HepG2 (cell line): Measurements from ENCODE around the gene BTRC. TPM values are rescaled to one million over a fixed set of nuclear protein-coding genes. Genes with fewer than 3 reads are reported as not detected.
A peak's percentile ranks its signal among the peaks of the same experiment; 100 is the strongest.

ENCODE experiments used
- FOXC1 ChIP-seq: sonication (generic); formaldehyde crosslinking; IDR thresholded peaks from 2 replicates; pipeline ENCODE4 v1.8.0; 2022; ENCODE audit warnings: mild to moderate bottlenecking, missing genetic modification reagents, borderline replicate concordance
- KLF11 ChIP-seq: IDR thresholded peaks from 2 replicates; pipeline ENCODE4 v1.6.1; 2016; ENCODE audit warnings: missing compliant biosample characterization
- MEIS2 ChIP-seq: sonication (generic); formaldehyde crosslinking; IDR thresholded peaks from 2 replicates; pipeline ENCODE4 v1.9.0; 2021; ENCODE audit warnings: mild to moderate bottlenecking, missing genetic modification reagents
- NFKB2 ChIP-seq: sonication (generic); formaldehyde crosslinking; IDR thresholded peaks from 2 replicates; pipeline ENCODE4 v1.4.0; 2020; ENCODE audit warnings: missing genetic modification reagents, borderline replicate concordance
- NR2F1 ChIP-seq, 2 experiments: fragments of 450-650 bp in 1 of 2; formaldehyde crosslinking in 1 of 2; IDR thresholded peaks; 2 replicates each; pipeline versions ENCODE4 v1.5.0 to v1.6.1; 2016 to 2020; ENCODE audit warnings: mild to moderate bottlenecking in 1 of 2, missing compliant biosample characterization in 1 of 2, missing genetic modification reagents in 1 of 2, moderate library complexity in 1 of 2
- PHB2 ChIP-seq: fragments of 450-650 bp; IDR thresholded peaks from 2 replicates; pipeline ENCODE4 v1.6.1; 2018; ENCODE audit not compliant: partially characterized antibody
- PHF20 ChIP-seq: sonication (generic); formaldehyde crosslinking; IDR thresholded peaks from 2 replicates; pipeline ENCODE4 v1.5.0; 2020; ENCODE audit warnings: mild to moderate bottlenecking, missing genetic modification reagents
- PHF8 ChIP-seq: sonication (generic); formaldehyde crosslinking; IDR thresholded peaks from 2 replicates; pipeline ENCODE4 v1.5.0; 2020; ENCODE audit warnings: missing genetic modification reagents
- TOPORS ChIP-seq: sonication (generic); formaldehyde crosslinking; IDR thresholded peaks from 2 replicates; pipeline ENCODE4 v1.8.0; 2023; ENCODE audit warnings: mild to moderate bottlenecking, missing genetic modification reagents
- ZC3H13 ChIP-seq: sonication (generic); formaldehyde crosslinking; IDR thresholded peaks from 2 replicates; pipeline ENCODE4 v1.8.1; 2023; ENCODE audit warnings: mild to moderate bottlenecking, missing genetic modification reagents, moderate library complexity
- ZFP37 ChIP-seq: sonication (generic); formaldehyde crosslinking; IDR thresholded peaks from 2 replicates; pipeline ENCODE4 v1.4.0; 2020; ENCODE audit warnings: missing genetic modification reagents, borderline replicate concordance
- ZFX ChIP-seq: sonication (generic); formaldehyde crosslinking; IDR thresholded peaks from 2 replicates; pipeline ENCODE4 v1.4.0; 2020; ENCODE audit warnings: mild to moderate bottlenecking, low read depth, missing genetic modification reagents, moderate library complexity
- ZNF20 ChIP-seq: sonication (generic); formaldehyde crosslinking; IDR thresholded peaks from 2 replicates; pipeline ENCODE4 v1.4.0; 2020; ENCODE audit warnings: mild to moderate bottlenecking, moderate library complexity, missing genetic modification reagents
- ZNF225 ChIP-seq: sonication (generic); formaldehyde crosslinking; IDR thresholded peaks from 2 replicates; pipeline ENCODE4 v1.4.0; 2020; ENCODE audit warnings: mild to moderate bottlenecking, missing genetic modification reagents
- ZNF468 ChIP-seq: sonication (generic); formaldehyde crosslinking; IDR thresholded peaks from 2 replicates; pipeline ENCODE4 v1.8.0; 2022; ENCODE audit warnings: mild to moderate bottlenecking, moderate library complexity, missing genetic modification reagents
- ZNF761 ChIP-seq: sonication (generic); formaldehyde crosslinking; conservative IDR thresholded peaks from 2 replicates; pipeline ENCODE4 v1.4.0; 2020; ENCODE audit warnings: mild to moderate bottlenecking, missing genetic modification reagents
- ZNF777 ChIP-seq: sonication (generic); formaldehyde crosslinking; IDR thresholded peaks from 2 replicates; pipeline ENCODE4 v1.4.0; 2020; ENCODE audit warnings: missing genetic modification reagents
- ZNF839 ChIP-seq: sonication (generic); formaldehyde crosslinking; IDR thresholded peaks from 2 replicates; pipeline ENCODE4 v1.4.0; 2020; ENCODE audit warnings: missing genetic modification reagents, mild to moderate bottlenecking, borderline replicate concordance
- ZNF879 ChIP-seq: sonication (generic); formaldehyde crosslinking; IDR thresholded peaks from 2 replicates; pipeline ENCODE4 v1.8.1; 2023; ENCODE audit warnings: missing genetic modification reagents
- ZNF883 ChIP-seq: sonication (generic); formaldehyde crosslinking; IDR thresholded peaks from 2 replicates; pipeline ENCODE4 v1.5.1; 2020; ENCODE audit warnings: mild to moderate bottlenecking, missing genetic modification reagents; ENCODE audit errors: not compliant biosample characterization
- ZSCAN29 ChIP-seq: sonication (generic); formaldehyde crosslinking; conservative IDR thresholded peaks from 2 replicates; pipeline ENCODE4 v1.4.0; 2020; ENCODE audit warnings: mild to moderate bottlenecking, missing genetic modification reagents
- polyA plus RNA-seq, 8 experiments: library from polyadenylated mRNA; depleted of rRNA in 3 of 8; stranded (reverse) in 7 of 8; unstranded in 1 of 8; fragments of >200 nt; fragmentation: Illumina TruSeq in 4 of 8; extraction: Trizol in 4 of 8; gene quantifications; 2 replicates each; pipeline versions ENCODE4 v1.2.1 to v1.2.3, GENCODE V29; 2011 to 2016; ENCODE audit warnings: low read depth in 4 of 8, missing spikeins in 1 of 8, mixed read lengths in 1 of 8; ENCODE audit not compliant: insufficient read depth in 1 of 8
- total RNA-seq, 5 experiments: library from RNA; depleted of rRNA; stranded (reverse); fragments of >200 nt; fragmentation: Illumina TruSeq; extraction: Trizol; gene quantifications; 2 replicates each; pipeline ENCODE4 v1.2.3, GENCODE V29; 2016; ENCODE audit warnings: low read depth in 1 of 5
- TF ChIP-seq, protein P1 (sequence below): sonication (generic); formaldehyde crosslinking; IDR thresholded peaks from 2 replicates; pipeline ENCODE4 v1.9.0; 2022; ENCODE audit warnings: low read depth, missing genetic modification reagents
- TF ChIP-seq, protein P2 (sequence below): sonication (generic); formaldehyde crosslinking; IDR thresholded peaks from 2 replicates; pipeline ENCODE4 v1.4.0; 2020; ENCODE audit warnings: missing genetic modification reagents
- TF ChIP-seq, protein P3 (sequence below): IDR thresholded peaks from 2 replicates; pipeline ENCODE4 v1.6.1; 2016; ENCODE audit warnings: missing compliant biosample characterization, missing genetic modification reagents, borderline replicate concordance
- TF ChIP-seq, protein P4 (sequence below): sonication (generic); formaldehyde crosslinking; IDR thresholded peaks from 2 replicates; pipeline ENCODE4 v1.4.0; 2020; ENCODE audit warnings: missing genetic modification reagents, borderline replicate concordance

The BTRC gene
- total and polyA plus RNA-seq, 2 of the 13 experiments (the other 11 are each of a cell fraction or from before 2014, with no cell fraction given): 12.0 to 14.4 TPM

DNA sequence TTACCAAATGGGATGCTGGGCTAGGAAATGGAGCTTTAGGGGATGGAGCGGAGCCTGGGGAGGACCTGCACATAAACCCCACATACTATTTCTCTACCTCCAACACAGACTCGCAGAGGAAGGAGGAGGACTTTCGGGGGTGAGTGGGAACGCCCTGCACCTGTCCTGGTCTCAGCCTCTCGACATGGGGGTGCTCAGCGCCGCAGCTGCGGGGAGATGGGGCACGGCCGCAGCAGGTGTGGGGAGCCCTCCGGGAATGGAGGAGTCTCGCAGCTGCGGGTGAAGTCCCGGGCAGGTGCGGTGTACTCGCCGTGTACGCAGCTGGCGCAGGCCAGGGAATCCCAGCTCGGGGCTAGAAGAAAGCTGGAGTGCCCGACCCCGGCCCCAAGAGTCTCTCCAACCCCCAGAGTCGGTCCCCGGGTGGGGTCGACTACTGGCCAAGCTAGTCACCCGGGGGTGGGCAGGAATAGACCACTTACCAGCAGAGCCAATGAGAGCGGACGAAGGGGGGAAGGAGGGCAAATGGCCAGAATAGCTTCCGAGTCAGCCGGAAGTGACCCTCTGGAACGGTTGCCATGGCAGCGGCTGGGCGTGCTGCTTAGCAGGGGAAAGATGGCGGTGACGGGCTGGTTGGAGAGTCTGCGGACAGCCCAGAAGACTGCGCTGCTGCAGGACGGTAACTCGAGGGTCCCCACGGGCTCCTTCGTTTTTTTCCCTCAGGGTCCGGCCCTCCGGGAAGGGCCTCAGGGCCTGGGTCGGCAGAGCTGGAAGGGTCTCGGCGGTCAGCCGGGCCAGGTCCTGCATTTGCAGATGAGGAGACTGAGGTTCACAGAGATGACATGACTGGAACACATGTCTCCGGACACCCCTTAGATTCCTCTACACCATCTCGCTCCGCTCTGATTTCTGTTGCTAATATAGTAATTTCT, 234.0 kb downstream of the BTRC start, which contains the start of the genes DPCD and POLL (continued):
- TF ChIP-seq MEIS2 (CRISPR knock-in tag): peak; percentile 13; the same call in 1 of the 2 replicates
- TF ChIP-seq, protein P1, sequence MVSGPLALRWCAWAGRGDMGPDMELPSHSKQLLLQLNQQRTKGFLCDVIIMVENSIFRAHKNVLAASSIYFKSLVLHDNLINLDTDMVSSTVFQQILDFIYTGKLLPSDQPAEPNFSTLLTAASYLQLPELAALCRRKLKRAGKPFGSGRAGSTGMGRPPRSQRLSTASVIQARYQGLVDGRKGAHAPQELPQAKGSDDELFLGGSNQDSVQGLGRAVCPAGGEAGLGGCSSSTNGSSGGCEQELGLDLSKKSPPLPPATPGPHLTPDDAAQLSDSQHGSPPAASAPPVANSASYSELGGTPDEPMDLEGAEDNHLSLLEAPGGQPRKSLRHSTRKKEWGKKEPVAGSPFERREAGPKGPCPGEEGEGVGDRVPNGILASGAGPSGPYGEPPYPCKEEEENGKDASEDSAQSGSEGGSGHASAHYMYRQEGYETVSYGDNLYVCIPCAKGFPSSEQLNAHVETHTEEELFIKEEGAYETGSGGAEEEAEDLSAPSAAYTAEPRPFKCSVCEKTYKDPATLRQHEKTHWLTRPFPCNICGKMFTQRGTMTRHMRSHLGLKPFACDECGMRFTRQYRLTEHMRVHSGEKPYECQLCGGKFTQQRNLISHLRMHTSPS (CRISPR knock-in tag): peak; percentile 14; the same call in 1 of the 2 replicates
- peak; percentile 76 for TF ChIP-seq ZFX (CRISPR knock-in tag)
- TF ChIP-seq ZNF777 (CRISPR knock-in tag): 0 out of 2 replicates have a peak, but pooled peaks have one; percentile 29
- 0 out of 2 replicates have a peak, but pooled peaks have one; percentile 31 for TF ChIP-seq ZSCAN29 (CRISPR knock-in tag)
- peak; percentile 44 for TF ChIP-seq ZNF883
- TF ChIP-seq PHB2: no peak
- TF ChIP-seq ZNF839 (CRISPR knock-in tag): no peak
- TF ChIP-seq NFKB2 (CRISPR knock-in tag): peak; percentile 75; the same call in 1 of the 2 replicates
- TF ChIP-seq, protein P2, sequence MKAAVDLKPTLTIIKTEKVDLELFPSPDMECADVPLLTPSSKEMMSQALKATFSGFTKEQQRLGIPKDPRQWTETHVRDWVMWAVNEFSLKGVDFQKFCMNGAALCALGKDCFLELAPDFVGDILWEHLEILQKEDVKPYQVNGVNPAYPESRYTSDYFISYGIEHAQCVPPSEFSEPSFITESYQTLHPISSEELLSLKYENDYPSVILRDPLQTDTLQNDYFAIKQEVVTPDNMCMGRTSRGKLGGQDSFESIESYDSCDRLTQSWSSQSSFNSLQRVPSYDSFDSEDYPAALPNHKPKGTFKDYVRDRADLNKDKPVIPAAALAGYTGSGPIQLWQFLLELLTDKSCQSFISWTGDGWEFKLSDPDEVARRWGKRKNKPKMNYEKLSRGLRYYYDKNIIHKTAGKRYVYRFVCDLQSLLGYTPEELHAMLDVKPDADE (CRISPR knock-in tag): 0 out of 2 replicates have a peak, but pooled peaks have one; percentile 55
- TF ChIP-seq ZNF761 (CRISPR knock-in tag): no peak
- no peak for TF ChIP-seq ZNF20
- TF ChIP-seq ZFP37 (CRISPR knock-in tag): no peak
- no peak for TF ChIP-seq TOPORS (CRISPR knock-in tag)
- no peak for TF ChIP-seq ZNF468 (CRISPR knock-in tag)
- TF ChIP-seq ZC3H13 (CRISPR knock-in tag): no peak
- TF ChIP-seq, protein P3, sequence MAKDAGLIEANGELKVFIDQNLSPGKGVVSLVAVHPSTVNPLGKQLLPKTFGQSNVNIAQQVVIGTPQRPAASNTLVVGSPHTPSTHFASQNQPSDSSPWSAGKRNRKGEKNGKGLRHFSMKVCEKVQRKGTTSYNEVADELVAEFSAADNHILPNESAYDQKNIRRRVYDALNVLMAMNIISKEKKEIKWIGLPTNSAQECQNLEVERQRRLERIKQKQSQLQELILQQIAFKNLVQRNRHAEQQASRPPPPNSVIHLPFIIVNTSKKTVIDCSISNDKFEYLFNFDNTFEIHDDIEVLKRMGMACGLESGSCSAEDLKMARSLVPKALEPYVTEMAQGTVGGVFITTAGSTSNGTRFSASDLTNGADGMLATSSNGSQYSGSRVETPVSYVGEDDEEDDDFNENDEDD (CRISPR knock-in tag): no peak
- TF ChIP-seq KLF11 (CRISPR knock-in tag): no peak
- no peak for TF ChIP-seq NR2F1 (CRISPR knock-in tag; IDR thresholded peaks at IDR 0.05)
- TF ChIP-seq ZNF879 (CRISPR knock-in tag): no peak
- peak; percentile 86 for TF ChIP-seq PHF8 (CRISPR knock-in tag)
- TF ChIP-seq FOXC1: no peak
- no peak for TF ChIP-seq ZNF225
- TF ChIP-seq, protein P4, sequence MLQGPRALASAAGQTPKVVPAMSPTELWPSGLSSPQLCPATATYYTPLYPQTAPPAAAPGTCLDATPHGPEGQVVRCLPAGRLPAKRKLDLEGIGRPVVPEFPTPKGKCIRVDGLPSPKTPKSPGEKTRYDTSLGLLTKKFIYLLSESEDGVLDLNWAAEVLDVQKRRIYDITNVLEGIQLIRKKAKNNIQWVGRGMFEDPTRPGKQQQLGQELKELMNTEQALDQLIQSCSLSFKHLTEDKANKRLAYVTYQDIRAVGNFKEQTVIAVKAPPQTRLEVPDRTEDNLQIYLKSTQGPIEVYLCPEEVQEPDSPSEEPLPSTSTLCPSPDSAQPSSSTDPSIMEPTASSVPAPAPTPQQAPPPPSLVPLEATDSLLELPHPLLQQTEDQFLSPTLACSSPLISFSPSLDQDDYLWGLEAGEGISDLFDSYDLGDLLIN (CRISPR knock-in tag): 0 out of 2 replicates have a peak, but pooled peaks have one; percentile 12
- TF ChIP-seq PHF20 (CRISPR knock-in tag): peak; percentile 91
